GM21786 (cell line): ENCODE data around the gene MGAT5B.

Experiments used
- ATAC-seq: cut with Tn5 transposase; IDR thresholded peaks from one replicate; pipeline ENCODE4 v1.9.1; 2021; ENCODE audit not compliant: unreplicated experiment

MGAT5B gene

DNA sequence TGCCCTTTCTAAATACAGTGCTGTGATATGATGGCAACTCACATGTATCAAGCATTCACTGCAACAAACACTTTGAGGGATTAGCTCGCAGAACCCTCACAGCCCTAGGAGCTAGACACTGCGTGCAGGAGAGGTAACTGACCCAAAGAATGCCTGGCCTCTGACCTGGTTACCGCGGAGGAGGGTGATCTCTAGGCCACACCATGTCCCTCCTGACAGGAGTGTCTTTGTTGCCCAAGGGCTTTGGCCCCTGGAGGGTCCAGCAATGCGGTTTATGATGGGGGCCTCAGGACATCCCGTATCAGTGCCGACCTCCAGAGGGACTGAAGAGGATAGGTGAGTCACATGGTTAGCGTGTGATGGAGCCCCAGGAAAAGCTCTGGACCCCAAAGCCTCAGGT is 130.6 kb downstream of the MGAT5B start:
- no peak for ATAC-seq
